NK-92 (cell line): ENCODE data around the gene LTBP1.
"Not testable (repeated sequence)": the region's sequence is repeated elsewhere in the genome, so short reads cannot be mapped to it uniquely, and the experiment has no call there.

Experiments
- DNase-seq: peaks from one replicate; lab custom pipeline; 2025; ENCODE audit not compliant: unreplicated experiment; lab: John Stamatoyannopoulos, UW

LTBP1 gene

DNA sequence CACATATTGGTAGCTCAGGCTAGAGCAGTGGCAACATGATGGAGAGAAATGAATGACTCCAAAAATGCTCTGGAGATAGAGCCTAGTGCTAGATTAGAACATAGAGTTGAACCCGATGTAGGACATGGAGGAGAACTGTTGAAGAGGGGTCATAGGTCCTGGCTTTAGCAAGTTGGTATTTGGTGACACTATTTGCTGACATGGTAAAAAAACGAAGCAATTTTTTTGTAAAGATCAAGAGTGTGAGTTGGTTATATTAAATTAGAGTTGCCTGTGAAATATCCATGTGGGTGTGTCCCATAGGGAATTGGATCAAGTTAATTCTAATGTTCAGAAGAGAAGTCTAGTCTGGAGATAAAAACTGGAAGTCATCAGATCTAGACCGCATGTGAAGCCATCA lies 386.7 kb downstream of the LTBP1 start:
- no peak for DNase-seq

DNA sequence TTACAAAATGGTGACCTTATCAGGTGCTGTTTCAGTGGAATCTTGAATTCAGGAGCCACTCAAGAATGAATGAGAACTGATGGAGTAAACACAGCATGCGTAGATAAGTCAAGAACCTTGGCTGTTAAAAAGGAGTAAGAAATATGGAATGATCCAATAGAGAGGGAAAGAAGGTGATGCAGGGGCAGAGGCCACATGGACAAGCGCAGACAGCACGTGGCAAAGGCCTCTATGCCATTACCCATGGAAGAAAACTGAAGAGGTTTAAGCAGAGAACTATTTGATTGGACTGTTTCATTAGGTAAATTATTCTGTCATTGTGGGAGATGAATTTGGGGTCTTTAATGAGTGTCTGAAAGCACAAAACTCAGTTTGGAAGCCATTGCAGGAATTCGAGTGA lies 387.3 kb downstream of the LTBP1 start:
- no peak for DNase-seq

DNA sequence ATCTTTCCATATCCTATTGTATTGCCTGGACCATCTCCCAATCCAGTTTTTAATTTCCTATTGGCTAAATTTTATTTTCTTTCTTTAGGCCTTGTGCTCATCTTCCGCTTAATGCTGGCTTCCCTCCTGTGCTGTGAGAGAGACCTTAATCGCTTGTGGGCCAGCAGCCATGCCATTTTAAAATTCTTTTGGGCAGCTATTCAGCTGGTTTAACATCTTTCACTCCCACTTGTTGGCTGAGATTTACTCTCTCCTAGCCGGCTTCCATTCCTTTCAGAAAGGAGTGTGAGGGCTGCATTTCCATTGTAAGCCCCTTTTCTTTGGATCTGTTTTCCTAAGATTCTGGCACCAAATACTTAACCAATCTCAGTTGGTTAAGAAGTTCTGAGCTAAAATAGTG lies 388.8 kb downstream of the LTBP1 start:
- DNase-seq: no peak

DNA sequence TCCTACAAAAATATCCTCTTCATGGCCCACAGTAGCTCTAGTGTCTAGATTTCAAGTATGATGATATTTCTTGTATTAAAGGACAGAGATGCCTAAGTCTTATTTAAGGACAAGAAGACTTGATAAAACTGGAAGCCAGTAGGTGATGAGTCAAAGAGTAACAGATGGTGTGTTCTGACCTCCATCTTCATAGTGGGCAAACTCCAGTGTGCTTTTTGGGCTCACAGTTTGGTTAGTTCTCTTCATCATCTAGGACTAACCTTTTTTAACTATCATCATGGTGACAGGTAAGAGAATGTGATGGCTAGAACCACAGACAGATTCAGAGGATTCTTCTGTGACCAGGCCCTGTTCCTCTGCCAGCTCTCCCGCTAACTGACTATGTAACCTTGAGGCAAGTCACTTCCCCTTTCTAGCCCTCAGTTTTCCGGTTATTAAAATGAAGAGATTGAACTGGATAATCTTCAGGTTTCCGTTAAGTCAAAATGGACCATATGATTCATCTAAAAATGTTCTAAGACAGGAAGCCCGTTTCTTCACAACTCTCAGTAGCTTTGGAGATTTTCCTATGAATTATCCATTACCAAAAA lies 389.4 kb downstream of the LTBP1 start:
- no peak for DNase-seq

DNA sequence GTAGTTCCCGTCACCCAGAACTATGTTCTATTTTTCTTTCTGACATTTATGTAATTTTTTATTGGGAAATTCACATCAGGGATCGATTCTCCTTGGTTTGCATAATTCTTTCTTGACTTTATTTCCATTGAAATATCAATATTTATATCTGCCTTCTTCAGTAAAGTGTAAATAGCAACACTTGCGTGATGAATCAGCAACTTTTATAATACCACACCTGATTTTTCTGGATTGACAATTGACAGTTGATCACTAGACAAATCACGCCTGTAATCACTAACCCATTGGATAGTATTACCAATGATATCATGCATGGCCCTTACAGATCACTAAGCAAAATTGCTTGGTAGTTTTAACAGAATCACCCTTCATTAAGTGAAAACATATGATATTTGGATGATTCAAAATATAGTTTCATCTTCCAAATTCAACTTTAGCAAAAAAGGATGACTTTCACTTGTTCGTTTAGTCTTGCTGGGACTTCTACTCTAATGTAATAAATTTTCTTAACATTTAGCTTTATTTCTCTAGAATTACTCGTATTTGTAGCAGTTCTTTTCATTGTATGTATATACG lies 390.7 kb downstream of the LTBP1 start:
- DNase-seq: no peak

DNA sequence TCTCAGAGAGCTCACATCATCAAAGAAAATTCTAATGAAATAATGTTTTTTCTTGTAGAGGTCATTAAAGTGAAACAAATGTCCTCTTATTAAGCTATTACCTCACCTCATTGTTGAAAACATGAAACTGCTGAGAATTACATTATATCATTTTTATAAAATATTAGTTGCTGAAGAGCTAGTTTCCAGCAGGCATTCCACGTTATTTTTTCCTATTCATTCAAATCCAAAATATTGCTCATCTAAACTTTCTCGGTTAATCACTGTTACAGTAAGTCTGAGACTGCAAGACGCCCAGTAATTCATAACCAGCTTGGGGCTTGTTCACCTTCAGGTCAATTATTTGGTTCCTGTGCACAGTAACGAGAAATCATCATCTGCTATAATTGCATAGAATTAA lies 391.2 kb downstream of the LTBP1 start:
- DNase-seq: no peak

DNA sequence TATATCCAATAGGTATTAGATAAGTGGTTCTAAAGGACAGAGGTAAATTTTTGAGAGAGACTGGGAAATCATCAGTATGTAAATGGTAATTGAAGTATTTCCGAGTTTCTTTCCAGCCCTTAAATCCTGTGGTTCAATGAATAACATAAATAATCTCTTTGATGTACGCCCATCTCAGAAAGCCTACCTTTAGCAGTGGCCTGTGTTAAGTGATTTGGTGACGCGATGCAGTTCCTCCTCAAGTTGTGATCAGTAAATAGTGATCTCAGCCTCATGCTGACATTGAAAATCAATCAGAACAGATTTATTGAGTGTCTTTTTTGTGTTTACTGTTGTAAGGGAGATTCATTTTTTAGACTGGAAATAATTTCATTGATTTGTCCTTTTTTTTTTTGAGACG lies 392.5 kb downstream of the LTBP1 start:
- no peak for DNase-seq

DNA sequence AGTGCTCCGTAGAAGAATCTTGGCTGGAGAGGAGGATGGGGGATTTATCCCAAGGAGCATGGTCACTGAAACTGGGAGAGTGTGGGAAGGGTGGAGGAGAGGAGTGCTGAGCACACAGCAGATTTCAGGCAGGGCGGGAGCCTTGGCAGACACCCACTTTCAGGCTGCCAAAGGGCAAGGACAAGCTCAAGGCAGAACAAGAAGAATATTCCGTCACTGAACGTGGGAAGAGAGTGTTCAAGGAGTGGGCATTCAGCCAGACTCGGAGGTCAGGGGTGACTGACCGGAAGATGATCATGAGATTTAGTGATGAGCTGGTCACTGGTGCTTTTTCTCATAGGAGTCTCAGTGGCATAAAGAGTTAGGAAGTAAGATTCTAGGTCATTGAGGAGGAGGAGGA lies 393.5 kb downstream of the LTBP1 start:
- DNase-seq: no peak

DNA sequence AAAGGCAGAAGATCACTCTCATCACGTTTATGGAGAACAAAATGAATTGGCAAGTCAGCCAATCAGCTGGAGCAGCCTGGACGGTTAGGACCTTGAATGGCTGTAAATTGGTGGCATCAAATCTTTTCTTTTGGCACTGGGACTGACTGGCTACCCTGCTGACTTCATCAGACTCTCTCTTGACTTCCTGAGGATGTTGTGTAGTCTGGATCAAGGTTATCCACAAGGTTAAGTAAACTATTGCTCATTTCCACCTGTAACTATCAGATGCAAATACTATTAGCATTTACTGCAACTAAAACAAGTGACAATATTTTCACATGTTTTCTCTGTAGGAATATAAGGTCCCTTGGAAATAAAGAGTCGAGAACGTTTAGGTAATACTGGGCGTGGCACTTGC lies 395.4 kb downstream of the LTBP1 start:
- DNase-seq: no peak

DNA sequence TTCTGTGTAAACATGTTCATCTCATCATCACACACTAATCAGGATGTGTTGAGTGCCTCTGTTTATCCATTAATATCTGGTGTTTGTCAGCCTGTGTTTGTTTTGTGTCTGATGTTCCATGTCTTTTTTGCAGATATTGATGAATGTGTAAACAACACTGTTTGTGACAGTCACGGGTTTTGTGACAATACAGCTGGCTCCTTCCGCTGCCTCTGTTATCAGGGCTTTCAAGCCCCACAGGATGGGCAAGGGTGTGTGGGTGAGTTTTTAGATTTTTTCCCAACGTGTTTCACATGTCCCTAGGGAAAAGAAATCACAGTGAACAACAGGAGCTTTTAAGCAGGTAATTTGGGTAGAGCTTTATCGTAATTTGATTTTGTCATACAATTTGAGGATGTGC lies 396.0 kb downstream of the LTBP1 start:
- no peak for DNase-seq

DNA sequence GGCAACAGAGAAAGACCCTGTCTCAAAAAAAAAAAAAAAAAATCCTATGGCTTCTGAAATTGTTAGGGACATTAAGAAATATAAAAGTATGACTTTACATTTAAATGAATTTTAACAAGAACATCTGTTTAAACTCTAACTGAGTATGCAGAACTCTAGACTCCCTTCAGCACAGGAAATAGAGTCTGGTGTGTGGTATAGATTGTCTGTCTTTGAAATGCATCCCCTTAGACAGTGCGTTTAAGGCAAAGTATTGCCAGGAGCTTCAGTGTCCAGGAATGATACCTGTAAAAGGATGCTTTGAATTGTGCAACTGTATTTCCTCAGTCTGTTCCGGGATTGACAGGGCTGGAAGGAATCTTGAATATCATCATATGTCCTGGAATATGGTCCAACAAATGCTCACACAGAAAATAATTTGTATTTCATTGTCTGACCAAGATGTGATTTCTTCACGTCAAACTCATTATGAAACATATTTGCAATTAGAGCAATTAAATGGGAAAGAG lies 396.7 kb downstream of the LTBP1 start:
- no peak for DNase-seq

DNA sequence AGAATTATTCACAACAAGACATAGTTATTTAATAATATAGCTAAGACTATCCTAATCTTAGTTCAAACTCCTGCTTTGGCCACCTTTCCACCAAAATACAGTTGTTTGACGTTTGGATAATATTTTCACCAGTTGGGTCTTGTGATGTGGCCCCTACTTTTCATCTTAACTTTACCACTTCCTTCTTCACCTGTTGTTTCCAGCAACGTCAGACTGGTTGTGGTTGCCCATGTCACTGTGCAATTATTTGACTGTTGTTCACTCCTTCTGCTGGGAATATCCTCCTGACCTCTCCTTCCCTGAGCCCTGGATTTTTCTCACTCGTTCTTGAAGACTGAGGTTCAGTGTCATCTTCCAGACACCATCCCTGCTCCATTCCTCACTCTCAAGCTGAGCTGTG lies 397.5 kb downstream of the LTBP1 start:
- DNase-seq: no peak

DNA sequence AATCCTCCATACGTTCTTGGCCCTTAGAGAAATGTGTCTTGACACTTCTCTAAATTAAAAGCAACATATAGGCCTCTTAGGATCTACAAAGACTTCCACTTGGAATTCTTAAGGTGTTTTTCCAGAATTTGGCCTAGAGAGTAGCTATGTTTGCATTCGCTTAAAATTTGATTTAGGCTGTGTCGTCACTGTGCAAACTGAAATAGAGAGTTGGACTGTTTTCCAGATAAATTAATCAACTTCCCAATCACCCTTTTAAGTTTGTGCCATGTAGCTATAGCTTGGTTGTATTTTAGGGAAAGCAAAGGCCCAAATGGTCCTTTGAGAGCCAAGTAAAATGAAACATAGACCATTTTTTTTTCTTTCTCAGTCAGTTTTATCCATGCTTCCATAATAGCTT lies 401.1 kb downstream of the LTBP1 start:
- no peak for DNase-seq

DNA sequence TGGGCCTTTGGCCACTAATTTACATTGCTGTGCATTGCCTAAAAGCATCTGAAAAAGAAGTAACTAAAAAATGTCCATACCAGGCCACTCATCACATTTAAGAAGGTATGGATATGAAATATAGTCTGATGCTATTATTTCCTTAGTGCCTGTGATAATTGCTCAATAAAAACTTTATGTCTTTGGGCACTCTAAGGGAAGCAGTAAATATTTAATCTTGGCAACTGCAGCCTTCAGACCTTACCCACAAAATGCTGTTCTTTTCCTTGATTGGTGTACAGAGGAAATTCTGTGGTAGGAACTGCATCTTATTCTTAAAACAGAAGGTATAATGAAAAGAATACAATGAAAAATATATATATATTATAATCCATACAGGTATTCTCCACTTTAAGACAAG lies 403.9 kb downstream of the LTBP1 start:
- no peak for DNase-seq

DNA sequence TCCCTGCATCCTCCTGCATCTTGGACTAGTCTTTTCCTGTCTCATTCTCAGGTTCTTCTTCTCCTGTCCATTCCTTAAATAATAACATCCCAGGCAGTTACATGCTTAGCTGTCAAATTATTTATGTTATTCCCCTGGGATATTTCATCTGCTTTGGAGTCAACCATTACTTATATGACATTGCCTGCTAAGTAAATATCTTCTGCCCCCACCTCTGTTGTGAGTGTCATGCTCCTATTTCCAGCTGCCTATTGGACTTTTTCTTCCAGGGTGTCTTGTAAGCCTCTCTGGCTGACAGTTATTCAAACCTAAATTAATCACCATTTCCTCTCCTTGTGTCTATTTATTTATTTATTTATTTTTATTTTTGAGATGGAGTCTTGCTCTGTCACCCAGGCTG lies 405.0 kb downstream of the LTBP1 start:
- DNase-seq: no peak

DNA sequence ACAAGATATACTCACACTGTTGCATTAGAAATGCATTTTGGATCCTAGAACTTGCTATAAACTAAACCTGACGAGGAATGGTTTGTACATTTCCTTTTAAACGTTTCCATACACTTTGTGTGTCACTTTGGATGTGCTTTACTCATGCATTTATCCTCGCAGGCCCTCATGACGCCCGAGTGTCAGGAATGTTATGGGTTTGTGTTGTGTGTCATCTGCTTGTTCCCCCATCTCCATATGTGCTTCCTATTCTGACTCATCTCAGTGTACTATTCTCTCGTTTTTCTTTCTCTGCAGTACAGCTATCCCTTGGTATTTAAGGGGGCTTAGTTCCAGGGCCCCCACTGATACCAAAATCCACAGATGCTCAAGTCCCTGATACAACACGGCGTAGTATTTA lies 408.2 kb downstream of the LTBP1 start:
- DNase-seq: no peak

DNA sequence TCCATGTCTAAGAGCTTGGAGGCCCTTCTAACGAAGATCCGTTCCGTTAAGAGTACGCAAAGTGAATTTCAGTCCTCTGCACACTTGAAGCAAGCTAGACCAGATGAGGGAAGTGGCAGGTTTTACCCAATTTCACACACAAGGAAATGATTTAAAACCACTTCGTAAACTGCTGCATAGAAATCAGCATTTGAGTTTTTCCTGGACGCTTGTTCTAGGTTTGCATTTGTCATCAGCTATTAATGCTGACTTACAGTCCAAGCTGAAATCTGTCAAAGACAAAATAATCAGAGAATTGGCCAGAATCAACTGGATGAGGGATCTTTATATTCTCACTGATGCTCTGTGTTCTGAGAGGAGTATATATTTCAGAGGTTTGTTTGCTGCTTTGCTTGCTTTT lies 412.1 kb downstream of the LTBP1 start:
- DNase-seq: no peak

DNA sequence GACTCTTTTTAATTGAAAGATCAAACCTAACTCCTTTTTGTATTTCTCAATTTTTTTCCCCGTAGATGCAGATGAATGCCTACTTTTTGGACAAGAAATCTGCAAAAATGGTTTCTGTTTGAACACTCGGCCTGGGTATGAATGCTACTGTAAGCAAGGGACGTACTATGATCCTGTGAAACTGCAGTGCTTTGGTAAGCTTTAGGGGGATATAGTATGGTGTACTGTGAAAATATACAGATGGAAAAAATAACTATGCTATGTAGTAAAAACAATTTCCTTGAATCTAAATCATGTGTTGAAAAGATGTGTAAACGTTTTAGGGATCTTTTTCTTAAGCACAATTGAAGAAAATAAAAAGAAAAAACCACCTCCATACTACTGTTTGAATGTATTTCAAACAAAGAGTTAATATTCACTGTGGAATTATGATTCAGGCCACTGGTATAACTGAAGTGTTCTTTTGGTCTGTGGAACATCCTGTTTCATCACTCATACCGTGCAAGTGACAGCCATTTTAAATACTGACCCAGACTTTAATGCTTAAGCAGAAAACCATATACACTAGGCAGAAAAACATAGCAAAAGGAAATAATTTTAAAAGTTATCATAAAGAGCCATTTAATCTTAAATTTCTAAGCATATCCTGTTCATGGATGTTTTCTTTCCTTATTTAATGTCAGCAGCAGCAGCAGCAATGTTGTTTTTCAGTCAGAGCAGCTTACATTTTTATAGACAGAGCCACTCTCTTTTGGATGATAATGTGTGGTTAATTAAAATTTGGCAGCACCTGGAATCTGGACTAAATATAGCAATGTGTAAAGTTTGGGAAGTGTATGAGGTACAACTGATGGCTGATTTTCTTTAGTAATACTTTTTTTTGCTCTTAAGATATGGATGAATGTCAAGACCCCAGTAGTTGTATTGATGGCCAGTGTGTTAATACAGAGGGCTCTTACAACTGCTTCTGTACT lies 416.9 kb downstream of the LTBP1 start:
- no peak for DNase-seq

DNA sequence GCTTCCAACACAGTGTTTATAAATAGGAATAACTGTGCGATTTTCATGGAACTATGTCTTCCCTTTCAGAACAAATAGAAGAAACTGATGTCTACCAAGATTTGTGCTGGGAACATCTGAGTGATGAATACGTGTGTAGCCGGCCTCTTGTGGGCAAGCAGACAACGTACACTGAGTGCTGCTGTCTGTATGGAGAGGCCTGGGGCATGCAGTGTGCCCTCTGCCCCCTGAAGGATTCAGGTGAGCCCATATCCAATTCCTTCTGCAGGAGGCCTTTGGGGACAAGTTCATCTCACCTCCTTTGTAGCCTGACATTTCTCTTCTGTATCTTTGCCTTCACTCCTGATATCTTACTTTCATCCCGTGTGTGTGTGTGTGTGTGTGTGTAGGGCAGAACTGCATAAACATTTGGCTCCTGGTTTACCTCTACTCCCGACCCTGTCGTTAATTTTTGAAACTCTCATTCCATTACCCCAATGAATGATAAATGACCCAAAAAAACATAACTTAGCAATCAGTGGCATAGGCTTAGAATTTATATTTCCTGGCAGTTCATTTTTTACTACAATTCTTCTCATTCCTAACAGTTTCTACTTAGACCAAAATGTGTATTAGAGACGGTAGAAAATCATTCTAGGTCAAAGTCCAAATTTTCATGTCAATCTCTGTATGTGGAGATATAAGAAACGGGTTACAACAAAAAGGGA lies 418.7 kb downstream of the LTBP1 start:
- no peak for DNase-seq

DNA sequence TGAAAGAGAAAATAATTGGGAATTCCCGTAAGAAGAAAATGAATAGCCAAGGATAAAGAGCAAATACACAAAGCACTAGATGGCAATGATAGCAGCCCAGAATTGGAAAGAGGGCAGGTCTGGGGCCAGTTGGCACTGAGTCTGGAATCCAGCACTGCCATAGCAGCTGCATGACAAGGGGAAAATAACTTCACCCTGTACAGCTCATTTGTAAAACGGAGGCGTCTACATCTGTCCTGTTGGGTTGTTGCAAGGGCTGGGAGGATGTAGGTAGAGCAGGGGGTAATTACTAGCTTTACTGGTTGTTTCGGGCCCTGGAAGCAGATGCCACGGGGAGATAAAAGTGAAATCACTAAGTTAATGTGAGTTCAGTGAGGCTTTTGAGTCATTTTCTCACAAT lies 419.7 kb downstream of the LTBP1 start:
- no peak for DNase-seq

DNA sequence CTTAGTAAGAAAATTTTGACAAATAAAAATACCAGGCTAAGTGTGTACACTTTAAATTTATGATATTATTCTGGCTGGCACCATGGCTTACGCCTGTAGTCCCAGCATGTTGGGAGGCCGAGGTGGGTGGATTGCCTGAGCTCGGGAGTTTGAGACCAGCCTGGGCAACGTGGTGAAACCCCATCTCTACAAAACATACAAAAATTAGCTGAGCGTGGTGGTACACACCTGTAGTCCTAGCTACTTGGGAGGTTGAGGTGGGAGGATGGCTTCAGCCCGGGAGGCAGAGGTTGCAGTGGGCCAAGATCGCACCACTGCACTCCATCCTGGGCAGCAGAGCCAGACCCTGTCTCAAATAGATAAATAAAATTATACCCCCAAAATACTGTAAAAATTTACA lies 421.8 kb downstream of the LTBP1 start:
- not testable (repeated sequence) for DNase-seq
